Lower lobe of right lung (tissue), 2 donors: ENCODE measurements around the gene PNKP. TPM values are rescaled to one million over a fixed set of nuclear protein-coding genes. Genes with fewer than 3 reads are reported as not detected.

Experiments
- ATAC-seq, 2 donors: fragments of 200-7000 bp; cut with Tn5 transposase; one replicate each; pipeline ENCODE4 v1.9.1; 2020 to 2022; ENCODE audit warnings: mild to moderate bottlenecking in 2 of 2, moderate library complexity in 2 of 2
- DNase-seq: peaks from one replicate; pipeline ENCODE4 v3.0.0-alpha.2; 2020
- H3K27ac ChIP-seq: fragments of 200-600 bp; one replicate; pipeline ENCODE4 v1.8.0; 2022
- H3K27me3 ChIP-seq: fragments of 200-600 bp; one replicate; pipeline ENCODE4 v1.8.0; 2022; ENCODE audit warnings: low read depth
- H3K36me3 ChIP-seq: fragments of 200-600 bp; one replicate; pipeline ENCODE4 v1.8.0; 2022; ENCODE audit warnings: mild to moderate bottlenecking
- H3K4me1 ChIP-seq: fragments of 200-600 bp; one replicate; pipeline ENCODE4 v1.8.0; 2022
- H3K4me3 ChIP-seq: fragments of 200-600 bp; one replicate; pipeline ENCODE4 v1.8.0; 2022; ENCODE audit warnings: mild to moderate bottlenecking
- H3K9me3 ChIP-seq: fragments of 200-600 bp; one replicate; pipeline ENCODE4 v1.8.0; 2022
- intact Hi-C: fragments of 100-400 bp; cut with DNase I; formaldehyde crosslinking; loops from one replicate; pipeline ENCODE4 v1.11.0; 2022
- total RNA-seq: library from RNA; stranded (reverse); fragmentation: NEBNext Ultra II Directional; extraction: Animal tissue kit (Norgen Biotek cat#: 25700); gene quantifications from one replicate; pipeline ENCODE4 v1.2.1, GENCODE V29; 2021
- TF ChIP-seq, protein P1 (sequence below): fragments of 200-600 bp; IDR thresholded peaks from one replicate; pipeline ENCODE4 v1.8.0; 2022; ENCODE audit warnings: antibody characterized with exemption, mild to moderate bottlenecking
- donor health status: DM: no; HTN: yes; CAD: no; lungs with severe emphysema.

PNKP gene
- total RNA-seq, 1 donor from 2014 or later = 78.0 TPM

GRCh38 chr19:49856574-49857021, 10.8 kb downstream of the PNKP start:
- no peak for DNase-seq
- peaks cover 66% of the 10 kb centered on the region for H3K36me3 ChIP-seq
- TF ChIP-seq, protein P1, sequence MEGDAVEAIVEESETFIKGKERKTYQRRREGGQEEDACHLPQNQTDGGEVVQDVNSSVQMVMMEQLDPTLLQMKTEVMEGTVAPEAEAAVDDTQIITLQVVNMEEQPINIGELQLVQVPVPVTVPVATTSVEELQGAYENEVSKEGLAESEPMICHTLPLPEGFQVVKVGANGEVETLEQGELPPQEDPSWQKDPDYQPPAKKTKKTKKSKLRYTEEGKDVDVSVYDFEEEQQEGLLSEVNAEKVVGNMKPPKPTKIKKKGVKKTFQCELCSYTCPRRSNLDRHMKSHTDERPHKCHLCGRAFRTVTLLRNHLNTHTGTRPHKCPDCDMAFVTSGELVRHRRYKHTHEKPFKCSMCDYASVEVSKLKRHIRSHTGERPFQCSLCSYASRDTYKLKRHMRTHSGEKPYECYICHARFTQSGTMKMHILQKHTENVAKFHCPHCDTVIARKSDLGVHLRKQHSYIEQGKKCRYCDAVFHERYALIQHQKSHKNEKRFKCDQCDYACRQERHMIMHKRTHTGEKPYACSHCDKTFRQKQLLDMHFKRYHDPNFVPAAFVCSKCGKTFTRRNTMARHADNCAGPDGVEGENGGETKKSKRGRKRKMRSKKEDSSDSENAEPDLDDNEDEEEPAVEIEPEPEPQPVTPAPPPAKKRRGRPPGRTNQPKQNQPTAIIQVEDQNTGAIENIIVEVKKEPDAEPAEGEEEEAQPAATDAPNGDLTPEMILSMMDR = no peak
- H3K4me3 ChIP-seq = no peak overlapping the region
- intact Hi-C loops = no loop called here
- no peaks in the 10 kb centered on the region for H3K9me3 ChIP-seq
- H3K27ac ChIP-seq = no peak overlapping the region
- H3K27me3 ChIP-seq = no peaks in the 10 kb centered on the region
- H3K4me1 ChIP-seq = peaks cover 23% of the 10 kb centered on the region
- peak in 1 of 2 donors; percentile 3 for ATAC-seq

DNA sequence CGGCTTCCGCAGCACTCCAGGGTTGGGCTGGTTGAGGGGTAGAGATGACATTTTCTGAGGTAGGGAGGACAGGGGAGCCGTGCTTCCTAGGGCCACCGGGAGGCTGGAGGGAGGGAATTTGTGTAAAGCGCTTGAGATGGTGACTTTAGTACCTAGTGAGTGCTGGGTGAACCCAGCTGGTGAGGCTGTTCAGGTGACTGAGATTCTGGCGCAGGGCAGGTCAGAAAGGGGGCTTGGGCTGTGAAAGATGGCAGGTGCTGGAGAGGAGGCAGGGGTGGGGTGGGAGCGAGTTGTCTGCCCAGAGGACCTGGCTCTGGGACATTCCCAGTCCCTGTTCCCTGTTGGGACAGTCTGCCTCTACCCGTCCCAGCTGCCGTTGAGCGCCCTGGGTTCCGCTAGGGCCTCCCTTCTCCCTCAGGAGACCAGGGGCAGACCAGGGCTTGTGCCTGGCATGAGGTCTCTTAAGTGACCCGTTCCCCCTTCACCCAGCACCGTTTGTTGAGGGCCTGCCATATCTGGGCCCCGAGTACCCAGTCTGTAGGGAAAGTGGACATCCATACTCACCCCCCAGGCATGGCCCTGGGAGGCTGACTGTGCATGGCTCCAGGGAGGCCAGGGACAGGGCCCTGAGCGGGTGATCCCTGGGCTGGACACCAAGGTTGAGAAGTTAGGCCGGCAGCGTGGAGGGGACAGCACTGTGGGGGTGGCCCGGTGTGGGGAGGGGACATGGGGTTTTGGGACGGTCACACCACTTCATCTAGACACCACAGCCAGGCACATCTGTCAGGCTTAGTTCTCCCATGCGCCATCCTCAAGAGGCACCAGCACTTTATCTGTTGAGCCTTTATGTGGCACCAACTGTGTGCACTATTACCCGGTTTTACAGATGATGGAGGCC, 11.5 kb downstream of the PNKP start:
- DNase-seq (no peak), ATAC-seq (no peak)
- Histone ChIP-seq H3K9me3 (no peaks in the 10 kb centered on the region), H3K4me3 (no peak overlapping the region), H3K4me1 (peaks cover 23% of the 10 kb centered on the region), H3K27ac (no peak overlapping the region), H3K36me3 (peaks cover 60% of the 10 kb centered on the region), H3K27me3 (no peaks in the 10 kb centered on the region)
- intact Hi-C loops = no loop called here
- TF ChIP-seq, protein P1 = no peak

DNA sequence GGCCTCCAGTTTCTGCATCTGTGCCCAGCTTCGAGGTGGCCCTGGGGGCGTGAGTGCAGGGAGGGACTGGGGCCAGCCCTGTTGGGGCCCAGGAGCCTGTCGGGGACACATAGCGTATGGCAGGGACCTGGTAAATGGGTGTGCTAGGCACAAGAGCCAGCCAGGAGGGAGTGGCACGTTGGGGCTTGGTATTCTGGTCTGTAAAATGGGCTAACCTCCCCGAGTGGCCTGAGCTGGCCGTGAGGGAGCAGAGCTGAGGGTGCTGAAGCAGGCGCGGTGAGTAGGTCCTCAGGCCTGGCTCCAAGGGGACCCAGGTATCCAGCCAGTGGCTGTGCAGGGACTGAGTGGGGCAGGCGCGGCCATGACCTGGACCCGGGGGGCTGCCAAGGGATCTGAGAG, 12.1 kb downstream of the PNKP start:
- no peak for DNase-seq

GRCh38 chr19:49854378-49855263, 12.8 kb downstream of the PNKP start:
- H3K4me1 ChIP-seq = peaks cover 27% of the 10 kb centered on the region
- DNase-seq = peak; percentile 48
- TF ChIP-seq, protein P1 = no peak
- H3K36me3 ChIP-seq = peaks cover 47% of the 10 kb centered on the region
- intact Hi-C loops = no loop called here
- H3K27me3 ChIP-seq = no peaks in the 10 kb centered on the region
- ATAC-seq = no peak
- H3K9me3 ChIP-seq = no peaks in the 10 kb centered on the region
- no peak overlapping the region for H3K4me3 ChIP-seq
- no peak overlapping the region for H3K27ac ChIP-seq

More for the DNA sequence above, 12.1 kb downstream of the PNKP start:
- intact Hi-C loops = no loop called here
- no peak for ATAC-seq
- Histone ChIP-seq H3K27me3 (no peaks in the 10 kb centered on the region), H3K36me3 (peaks cover 54% of the 10 kb centered on the region), H3K4me3 (no peak overlapping the region), H3K9me3 (no peaks in the 10 kb centered on the region), H3K4me1 (peaks cover 23% of the 10 kb centered on the region), H3K27ac (no peak overlapping the region)
- TF ChIP-seq, protein P1 = no peak

- peaks cover 27% of the 10 kb centered on the region for H3K4me1 ChIP-seq
- H3K27ac ChIP-seq = no peak overlapping the region
- H3K9me3 ChIP-seq = no peaks in the 10 kb centered on the region
- intact Hi-C loops = no loop called here
- DNase-seq (no peak), ATAC-seq (no peak)
- H3K4me3 ChIP-seq = no peak overlapping the region
- peaks cover 41% of the 10 kb centered on the region for H3K36me3 ChIP-seq
- no peaks in the 10 kb centered on the region for H3K27me3 ChIP-seq
- TF ChIP-seq, protein P1 = no peak
Observed at GRCh38 chr19:49853852-49854377, 13.5 kb downstream of the PNKP start.
